Measurements from ENCODE around the gene AADAT. TPM values are rescaled to one million over a fixed set of nuclear protein-coding genes. Genes with fewer than 3 reads are reported as not detected.
"Not testable (repeated sequence)": the region's sequence is repeated elsewhere in the genome, so short reads cannot be mapped to it uniquely, and the experiment has no call there.

Gene AADAT
- total RNA-seq, 1 experiment from 2014 or later = 6.4 TPM

DNA sequence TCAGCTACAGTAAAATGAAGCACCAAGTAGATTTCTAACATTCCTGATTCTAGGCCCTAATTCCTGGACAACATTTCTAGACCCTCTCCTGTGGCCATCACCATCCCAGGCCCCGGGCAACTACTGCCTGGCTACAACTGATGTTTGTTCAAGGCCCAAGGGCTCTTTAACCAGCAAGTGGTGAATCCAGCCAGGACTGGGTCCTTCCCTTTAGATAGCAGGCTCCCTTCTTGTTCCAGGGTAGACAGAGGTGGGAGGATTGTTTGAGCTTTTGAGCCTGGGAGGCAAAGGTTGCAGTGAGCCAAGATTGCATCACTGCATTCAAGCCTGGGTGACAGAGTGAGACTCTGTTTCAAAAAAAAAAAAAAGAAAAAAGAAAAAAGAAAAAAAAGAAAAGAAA lies 12.7 kb upstream of the AADAT start:
- ChIA-PET CTCF (no interaction called here), POLR2A (no interaction called here)
- no peak overlapping the region for H3K4me3 Mint-ChIP-seq (ENCODE audit: unreplicated experiment)
- DNase-seq (ENCODE audit: unreplicated experiment) = no peak
- peaks cover 5% of the 10 kb centered on the region for H3K4me1 Mint-ChIP-seq (ENCODE audit: insufficient read depth, unreplicated experiment)
- TF ChIP-seq, protein P1, sequence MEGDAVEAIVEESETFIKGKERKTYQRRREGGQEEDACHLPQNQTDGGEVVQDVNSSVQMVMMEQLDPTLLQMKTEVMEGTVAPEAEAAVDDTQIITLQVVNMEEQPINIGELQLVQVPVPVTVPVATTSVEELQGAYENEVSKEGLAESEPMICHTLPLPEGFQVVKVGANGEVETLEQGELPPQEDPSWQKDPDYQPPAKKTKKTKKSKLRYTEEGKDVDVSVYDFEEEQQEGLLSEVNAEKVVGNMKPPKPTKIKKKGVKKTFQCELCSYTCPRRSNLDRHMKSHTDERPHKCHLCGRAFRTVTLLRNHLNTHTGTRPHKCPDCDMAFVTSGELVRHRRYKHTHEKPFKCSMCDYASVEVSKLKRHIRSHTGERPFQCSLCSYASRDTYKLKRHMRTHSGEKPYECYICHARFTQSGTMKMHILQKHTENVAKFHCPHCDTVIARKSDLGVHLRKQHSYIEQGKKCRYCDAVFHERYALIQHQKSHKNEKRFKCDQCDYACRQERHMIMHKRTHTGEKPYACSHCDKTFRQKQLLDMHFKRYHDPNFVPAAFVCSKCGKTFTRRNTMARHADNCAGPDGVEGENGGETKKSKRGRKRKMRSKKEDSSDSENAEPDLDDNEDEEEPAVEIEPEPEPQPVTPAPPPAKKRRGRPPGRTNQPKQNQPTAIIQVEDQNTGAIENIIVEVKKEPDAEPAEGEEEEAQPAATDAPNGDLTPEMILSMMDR (IDR thresholded peaks at IDR 0.05; ENCODE audit: unreplicated experiment) = no peak
- H3K27me3 Mint-ChIP-seq (ENCODE audit: insufficient read depth, unreplicated experiment) = no peaks in the 10 kb centered on the region
- no TSS peak for BruUV-seq (replicated peaks)
- H3K36me3 Mint-ChIP-seq (ENCODE audit: insufficient read depth, unreplicated experiment) = no peaks in the 10 kb centered on the region
- no peak overlapping the region for H3K27ac Mint-ChIP-seq (ENCODE audit: low read depth, unreplicated experiment)
- no peaks in the 10 kb centered on the region for H3K9me3 Mint-ChIP-seq (ENCODE audit: unreplicated experiment)
- intact Hi-C loops (cut with micrococcal nuclease) = no loop called here

DNA sequence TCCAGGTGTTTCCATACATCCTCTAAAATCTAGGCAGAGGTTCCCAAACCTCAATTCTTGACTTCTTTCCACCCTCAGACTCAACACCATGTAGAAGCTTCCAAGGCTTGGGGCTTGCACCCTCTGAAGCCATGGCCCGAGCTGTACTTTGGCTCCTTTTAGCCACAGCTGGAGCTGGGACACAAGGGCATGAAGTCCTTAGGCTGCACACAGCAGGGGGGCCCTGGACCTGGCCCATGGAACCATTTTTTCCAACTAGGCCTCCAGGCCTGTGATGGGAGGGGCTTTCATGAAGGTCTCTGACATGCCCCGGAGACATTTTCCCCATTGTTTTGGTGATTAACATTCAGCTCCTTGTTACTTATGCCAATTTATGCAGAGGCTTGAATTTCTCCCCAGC lies 8.4 kb upstream of the AADAT start:
- H3K4me3 Mint-ChIP-seq (ENCODE audit: unreplicated experiment); H3K4me1 Mint-ChIP-seq (ENCODE audit: insufficient read depth, unreplicated experiment); POLR2A ChIA-PET; H3K27me3 Mint-ChIP-seq (ENCODE audit: insufficient read depth, unreplicated experiment); H3K36me3 Mint-ChIP-seq (ENCODE audit: insufficient read depth, unreplicated experiment); BruUV-seq (replicated peaks); intact Hi-C loops (cut with micrococcal nuclease); DNase-seq (ENCODE audit: unreplicated experiment); H3K27ac Mint-ChIP-seq (ENCODE audit: low read depth, unreplicated experiment); H3K9me3 Mint-ChIP-seq (ENCODE audit: unreplicated experiment); CTCF ChIA-PET: not testable (repeated sequence)

DNA sequence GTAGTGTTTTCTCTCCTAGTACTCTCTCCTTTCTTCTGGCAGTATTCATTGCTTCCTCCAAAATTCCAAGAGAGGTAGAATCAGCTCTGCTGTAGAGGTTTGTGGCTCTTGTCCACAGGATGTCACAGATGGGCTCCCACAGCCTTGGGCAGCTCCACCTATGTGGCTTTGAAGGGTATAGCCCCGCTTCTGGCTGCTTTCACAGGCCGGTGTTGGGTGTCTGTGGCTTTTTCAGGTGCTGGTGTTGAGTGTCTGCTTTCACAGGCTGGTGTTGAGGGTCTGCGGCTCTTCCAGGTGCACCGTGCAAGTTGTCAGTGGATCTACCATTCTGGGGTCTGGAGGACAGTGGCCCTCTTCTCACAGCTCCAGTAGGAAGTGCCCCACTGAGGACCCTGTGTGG lies 7.9 kb upstream of the AADAT start:
- Mint-ChIP-seq H3K36me3 (ENCODE audit: insufficient read depth, unreplicated experiment) (no peaks in the 10 kb centered on the region), H3K9me3 (ENCODE audit: unreplicated experiment) (no peaks in the 10 kb centered on the region), H3K27ac (ENCODE audit: low read depth, unreplicated experiment) (no peak overlapping the region), H3K27me3 (ENCODE audit: insufficient read depth, unreplicated experiment) (no peaks in the 10 kb centered on the region), H3K4me1 (ENCODE audit: insufficient read depth, unreplicated experiment) (no peaks in the 10 kb centered on the region), H3K4me3 (ENCODE audit: unreplicated experiment) (no peak overlapping the region)
- intact Hi-C loops (cut with micrococcal nuclease) = no loop called here
- POLR2A ChIA-PET = no interaction called here
- CTCF ChIA-PET = interaction anchor here (0.7 kb wide), 1 partner anchor 11 kb away, joined by 3 read pairs; no protein-coding TSS in a partner anchor
- BruUV-seq (replicated peaks) = no TSS peak
- TF ChIP-seq, protein P1 (IDR thresholded peaks at IDR 0.05; ENCODE audit: unreplicated experiment) = no peak
- DNase-seq (ENCODE audit: unreplicated experiment) = no peak

DNA sequence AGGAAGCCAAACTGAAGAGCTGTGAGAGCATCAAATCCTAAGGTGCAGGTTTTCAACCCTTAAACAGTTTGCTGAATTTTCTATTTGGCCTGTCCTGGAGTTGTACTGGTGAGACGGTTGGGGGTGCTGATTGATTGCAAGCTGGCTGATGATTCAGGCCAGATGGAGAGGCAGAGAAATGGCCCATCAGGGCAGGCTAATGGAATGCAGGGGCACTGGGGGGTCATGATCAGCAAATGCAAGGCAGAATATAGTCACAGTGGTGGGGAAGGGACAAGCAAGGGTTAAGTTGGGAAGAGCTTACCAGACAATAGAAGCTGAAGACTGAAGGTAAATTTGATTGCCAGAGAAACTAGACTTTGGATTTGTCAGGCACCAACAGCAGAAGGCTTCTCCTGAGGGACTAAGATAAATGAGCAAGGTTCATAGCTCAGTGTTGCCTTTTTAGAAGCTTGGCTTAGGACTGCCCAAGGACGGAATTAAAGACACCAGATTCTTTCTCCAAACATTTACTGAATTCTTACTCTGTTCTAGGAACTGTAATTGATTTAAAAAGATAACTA lies 4.3 kb upstream of the AADAT start:
- no TSS peak for BruUV-seq (replicated peaks)
- Mint-ChIP-seq H3K4me3 (ENCODE audit: unreplicated experiment) (no peak overlapping the region), H3K36me3 (ENCODE audit: insufficient read depth, unreplicated experiment) (no peaks in the 10 kb centered on the region), H3K27ac (ENCODE audit: low read depth, unreplicated experiment) (no peak overlapping the region), H3K4me1 (ENCODE audit: insufficient read depth, unreplicated experiment) (peaks cover 4% of the 10 kb centered on the region), H3K9me3 (ENCODE audit: unreplicated experiment) (no peaks in the 10 kb centered on the region), H3K27me3 (ENCODE audit: insufficient read depth, unreplicated experiment) (no peaks in the 10 kb centered on the region)
- intact Hi-C loops (cut with micrococcal nuclease) = no loop called here
- CTCF ChIA-PET = interaction anchor here (0.9 to 1.0 kb wide), 2 partner anchors 285 to 481 kb away, joined by 3 to 4 read pairs; partner anchors contain the start of gene NEK1
- DNase-seq (ENCODE audit: unreplicated experiment) = no peak
- POLR2A ChIA-PET = no interaction called here
- TF ChIP-seq, protein P1 (IDR thresholded peaks at IDR 0.05; ENCODE audit: unreplicated experiment) = no peak

Data from MCF 10A (cell line).